ENCODE data around the gene PRPF40A. TPM values are rescaled to one million over a fixed set of nuclear protein-coding genes. Genes with fewer than 3 reads are reported as not detected.

PRPF40A gene
- total RNA-seq, 4 donors from 2014 or later: 55.4 to 72.7 (median 68.6) TPM

DNA sequence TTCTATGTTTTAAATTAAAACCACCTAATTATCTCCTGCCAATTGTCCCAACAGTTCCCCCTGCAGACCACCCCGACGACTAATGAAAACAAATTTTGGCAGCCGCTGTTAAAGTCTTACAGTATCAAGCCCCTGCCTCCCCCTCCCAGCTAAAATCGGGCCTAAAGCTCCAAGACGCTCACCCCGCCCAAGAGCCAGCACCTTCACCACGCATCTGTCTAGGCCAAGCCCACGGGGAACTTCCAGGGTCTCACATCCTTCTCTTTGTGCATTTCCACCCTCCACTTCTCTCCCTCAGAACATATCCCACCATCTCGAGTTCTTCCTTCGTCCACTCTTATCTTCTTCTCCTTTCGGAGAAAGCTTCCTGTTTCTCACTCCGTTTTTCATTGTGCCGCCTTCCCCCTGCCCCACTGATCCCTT is 445 bp downstream of the PRPF40A start:
- Histone ChIP-seq H3K4me1 (peaks cover 3 to 70% (median 12%) of the 10 kb centered on the region in 3 donors), H3K4me3 (peak overlapping the region; percentile 82 to 87), H3K9me3 (no peaks in the 10 kb centered on the region), H3K36me3 (peaks cover 0 to 33% of the 10 kb centered on the region in 2 donors), H3K27ac (peak overlapping the region; percentile 75 to 99 (median 97)), H3K27me3 (no peaks in the 10 kb centered on the region)
- TF ChIP-seq, protein P1, sequence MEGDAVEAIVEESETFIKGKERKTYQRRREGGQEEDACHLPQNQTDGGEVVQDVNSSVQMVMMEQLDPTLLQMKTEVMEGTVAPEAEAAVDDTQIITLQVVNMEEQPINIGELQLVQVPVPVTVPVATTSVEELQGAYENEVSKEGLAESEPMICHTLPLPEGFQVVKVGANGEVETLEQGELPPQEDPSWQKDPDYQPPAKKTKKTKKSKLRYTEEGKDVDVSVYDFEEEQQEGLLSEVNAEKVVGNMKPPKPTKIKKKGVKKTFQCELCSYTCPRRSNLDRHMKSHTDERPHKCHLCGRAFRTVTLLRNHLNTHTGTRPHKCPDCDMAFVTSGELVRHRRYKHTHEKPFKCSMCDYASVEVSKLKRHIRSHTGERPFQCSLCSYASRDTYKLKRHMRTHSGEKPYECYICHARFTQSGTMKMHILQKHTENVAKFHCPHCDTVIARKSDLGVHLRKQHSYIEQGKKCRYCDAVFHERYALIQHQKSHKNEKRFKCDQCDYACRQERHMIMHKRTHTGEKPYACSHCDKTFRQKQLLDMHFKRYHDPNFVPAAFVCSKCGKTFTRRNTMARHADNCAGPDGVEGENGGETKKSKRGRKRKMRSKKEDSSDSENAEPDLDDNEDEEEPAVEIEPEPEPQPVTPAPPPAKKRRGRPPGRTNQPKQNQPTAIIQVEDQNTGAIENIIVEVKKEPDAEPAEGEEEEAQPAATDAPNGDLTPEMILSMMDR (IDR thresholded peaks at IDR 0.05): no peak
- TF ChIP-seq POLR2A (IDR thresholded peaks at IDR 0.05) (no peak), POLR2AphosphoS5 (IDR thresholded peaks at IDR 0.05) (no peak), EP300 (IDR thresholded peaks at IDR 0.05) (no peak)
- WGBS, 2 donors (ENCODE audit: low coverage in 1 of 2): 0 to 2% methylated on average over 4 to 13 of the region's 13 CpGs
- no peak for ATAC-seq

DNA sequence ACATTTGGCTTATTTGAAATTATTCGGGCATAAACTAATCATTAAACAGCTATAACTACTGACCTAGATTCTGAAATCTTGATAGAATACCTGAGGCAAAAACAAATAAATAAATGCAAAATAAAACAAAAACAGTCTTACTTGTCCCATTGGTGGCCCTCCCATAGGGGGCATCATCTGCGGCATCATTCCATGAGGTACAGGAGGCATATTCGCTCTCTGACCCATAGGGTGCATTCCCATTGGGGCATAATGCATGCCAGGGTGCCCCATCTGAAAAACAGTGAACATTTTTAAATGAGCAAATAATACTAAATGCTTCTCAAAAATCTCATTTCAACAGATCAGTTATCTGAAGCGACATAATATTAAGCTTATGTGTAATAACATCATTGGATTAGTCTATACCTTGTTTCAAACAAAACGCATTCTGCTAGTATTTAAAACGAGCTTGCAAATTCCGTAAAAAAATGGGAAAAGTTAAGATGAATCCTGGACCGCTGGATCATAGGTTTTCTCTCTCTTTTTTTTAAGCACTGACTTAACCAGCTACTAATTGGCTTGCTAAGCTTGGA is 1.3 kb downstream of the PRPF40A start:
- ATAC-seq: no peak
- Histone ChIP-seq H3K4me3 (peak overlapping the region; percentile 82 to 87), H3K9me3 (no peaks in the 10 kb centered on the region), H3K36me3 (peaks cover 0 to 37% of the 10 kb centered on the region in 2 donors), H3K27ac (no peak overlapping the region), H3K4me1 (peaks cover 3 to 62% (median 12%) of the 10 kb centered on the region in 3 donors), H3K27me3 (no peaks in the 10 kb centered on the region)
- TF ChIP-seq, protein P1 (IDR thresholded peaks at IDR 0.05): peak in 1 of 4 experiments; percentile 22
- TF ChIP-seq POLR2A (IDR thresholded peaks at IDR 0.05): no peak
- WGBS, 2 donors (ENCODE audit: low coverage in 1 of 2): 17 to 21% methylated on average over 8 of the region's 8 CpGs

DNA sequence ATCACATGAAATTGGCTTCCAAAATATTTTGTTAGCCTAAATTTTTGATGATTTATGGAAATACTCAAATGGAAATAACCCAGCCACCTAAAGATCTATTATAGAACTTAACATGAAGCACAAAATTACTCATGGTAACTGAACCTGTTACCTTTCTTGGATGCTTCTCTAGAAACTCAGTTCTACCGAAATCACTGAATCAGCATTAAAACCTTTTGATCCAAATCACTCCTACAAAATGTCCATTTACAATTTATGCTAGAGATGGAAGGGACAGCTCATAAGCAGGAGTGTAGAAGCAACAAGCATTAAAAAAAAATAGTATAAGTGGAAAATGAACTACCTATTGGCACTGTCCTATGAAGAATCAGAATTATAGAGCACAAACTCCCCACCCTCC is 2.1 kb downstream of the PRPF40A start:
- ATAC-seq: no peak
- H3K9me3 ChIP-seq: no peaks in the 10 kb centered on the region
- H3K4me3 ChIP-seq: no peak overlapping the region
- peaks cover 0 to 45% of the 10 kb centered on the region in 2 donors for H3K36me3 ChIP-seq
- TF ChIP-seq, protein P1 (IDR thresholded peaks at IDR 0.05): no peak
- TF ChIP-seq POLR2A (IDR thresholded peaks at IDR 0.05) (no peak), EP300 (IDR thresholded peaks at IDR 0.05) (no peak), POLR2AphosphoS5 (IDR thresholded peaks at IDR 0.05) (no peak)
- 82 to 100% methylated on average over 1 of the region's 1 CpG for WGBS, 2 donors (ENCODE audit: low coverage in 1 of 2)
- no peak overlapping the region for H3K27ac ChIP-seq
- peaks cover 3 to 53% (median 4%) of the 10 kb centered on the region in 3 donors for H3K4me1 ChIP-seq
- H3K27me3 ChIP-seq: no peaks in the 10 kb centered on the region

DNA sequence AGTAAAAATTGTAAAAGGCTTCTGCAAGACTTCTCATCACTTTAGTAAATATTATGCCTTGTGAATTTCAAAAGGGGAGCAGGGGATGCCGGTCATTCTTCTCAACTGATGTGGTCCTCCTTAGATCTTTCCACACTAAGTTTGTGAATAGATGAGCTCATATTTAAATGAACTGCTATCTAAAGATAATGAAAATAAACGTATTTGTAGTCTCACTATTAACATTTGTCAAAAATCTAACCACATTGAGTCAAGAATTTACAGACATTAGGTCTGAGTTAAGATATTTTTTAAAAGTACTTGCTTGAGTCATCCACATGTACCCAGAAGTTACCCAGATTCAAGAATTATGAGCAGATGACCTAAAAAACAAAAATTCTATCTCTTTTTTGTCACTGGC is 6.5 kb downstream of the PRPF40A start:
- no peak overlapping the region for H3K4me3 ChIP-seq
- peaks cover 0 to 46% of the 10 kb centered on the region in 2 donors for H3K36me3 ChIP-seq
- H3K9me3 ChIP-seq: no peaks in the 10 kb centered on the region
- no peak overlapping the region for H3K27ac ChIP-seq
- WGBS, 2 donors (ENCODE audit: low coverage in 1 of 2): 70 to 72% methylated on average over 2 of the region's 2 CpGs
- peaks cover 0 to 46% (median 0%) of the 10 kb centered on the region in 3 donors for H3K4me1 ChIP-seq
- TF ChIP-seq EP300 (IDR thresholded peaks at IDR 0.05): no peak
- TF ChIP-seq, protein P1 (IDR thresholded peaks at IDR 0.05): no peak
- H3K27me3 ChIP-seq: no peaks in the 10 kb centered on the region
- no peak for ATAC-seq

DNA sequence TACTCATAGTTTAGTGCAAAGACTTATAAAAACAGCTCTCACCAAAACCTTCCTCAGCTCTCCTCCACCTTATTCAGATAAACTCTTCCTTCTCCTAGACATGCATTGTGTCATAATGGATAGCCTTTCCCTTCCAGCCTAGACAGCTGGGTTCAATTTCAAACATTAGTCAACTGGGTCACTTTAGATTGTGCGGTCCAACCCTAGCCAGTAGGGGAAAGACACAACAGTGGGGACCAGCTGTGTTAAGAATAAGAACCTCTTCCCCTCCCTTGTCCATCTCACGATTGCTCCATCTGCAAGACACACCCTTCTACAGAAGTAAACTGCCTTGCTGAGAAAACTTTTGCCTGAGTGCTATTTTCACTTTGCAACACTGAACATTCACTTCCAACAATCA is 8.5 kb downstream of the PRPF40A start:
- no peak overlapping the region for H3K4me3 ChIP-seq
- TF ChIP-seq EP300 (IDR thresholded peaks at IDR 0.05): no peak
- no peak for TF ChIP-seq POLR2AphosphoS5 (IDR thresholded peaks at IDR 0.05)
- TF ChIP-seq POLR2A (IDR thresholded peaks at IDR 0.05): no peak
- TF ChIP-seq, protein P1 (IDR thresholded peaks at IDR 0.05): no peak
- no peak for ATAC-seq
- H3K27ac ChIP-seq: no peak overlapping the region
- WGBS, 2 donors (ENCODE audit: low coverage in 1 of 2): 88 to 89% methylated on average over 1 to 2 of the region's 2 CpGs
- no peaks in the 10 kb centered on the region for H3K9me3 ChIP-seq
- H3K4me1 ChIP-seq: peaks cover 0 to 30% (median 0%) of the 10 kb centered on the region in 3 donors
- H3K36me3 ChIP-seq: peaks cover 0 to 32% of the 10 kb centered on the region in 2 donors
- H3K27me3 ChIP-seq: no peaks in the 10 kb centered on the region

Measured in gastroesophageal sphincter (tissue), 4 donors.